Measurements from ENCODE around the gene C11orf68.
"Not testable (repeated sequence)": the region's sequence is repeated elsewhere in the genome, so short reads cannot be mapped to it uniquely, and the experiment has no call there.

C11orf68 gene

GRCh38 chr11:65918211-65919140, at the start of gene C11orf68:
TSS of gene C11orf68 (minus strand) at chr11:65919062. CDS start at chr11:65919031, 31 bp downstream.
- DNase-seq, result peak; percentile 26

DNA sequence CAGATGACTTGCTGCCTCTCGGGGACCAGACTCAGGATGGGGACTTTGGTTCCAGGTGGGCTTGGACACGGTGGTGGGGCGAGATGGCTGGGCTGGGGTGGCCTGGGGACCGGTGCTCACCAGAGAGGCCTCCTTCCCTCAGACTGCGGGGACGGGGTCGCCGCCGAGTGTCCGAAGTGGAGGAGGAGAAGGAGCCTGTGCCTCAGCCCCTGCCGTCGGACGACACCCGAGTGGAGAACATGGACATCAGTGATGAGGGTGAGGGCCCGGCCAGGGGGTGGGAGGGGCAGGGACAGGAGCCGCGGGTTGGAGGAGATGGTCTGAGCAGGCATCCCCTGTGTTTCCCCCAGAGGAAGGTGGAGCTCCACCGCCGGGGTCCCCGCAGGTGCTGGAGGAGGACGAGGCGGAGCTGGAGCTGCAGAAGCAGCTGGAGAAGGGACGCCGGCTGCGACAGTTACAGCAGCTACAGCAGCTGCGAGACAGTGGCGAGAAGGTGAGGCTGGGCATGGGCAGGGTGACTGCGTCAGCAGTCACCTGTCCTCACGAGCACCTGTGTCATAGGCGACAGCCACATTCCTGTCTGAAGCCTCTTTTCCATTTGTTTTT, 48.6 kb upstream of the C11orf68 start:
- no peak for DNase-seq

GRCh38 chr11:65965986-65966762, 47.3 kb upstream of the C11orf68 start:
- no peak for DNase-seq

DNA sequence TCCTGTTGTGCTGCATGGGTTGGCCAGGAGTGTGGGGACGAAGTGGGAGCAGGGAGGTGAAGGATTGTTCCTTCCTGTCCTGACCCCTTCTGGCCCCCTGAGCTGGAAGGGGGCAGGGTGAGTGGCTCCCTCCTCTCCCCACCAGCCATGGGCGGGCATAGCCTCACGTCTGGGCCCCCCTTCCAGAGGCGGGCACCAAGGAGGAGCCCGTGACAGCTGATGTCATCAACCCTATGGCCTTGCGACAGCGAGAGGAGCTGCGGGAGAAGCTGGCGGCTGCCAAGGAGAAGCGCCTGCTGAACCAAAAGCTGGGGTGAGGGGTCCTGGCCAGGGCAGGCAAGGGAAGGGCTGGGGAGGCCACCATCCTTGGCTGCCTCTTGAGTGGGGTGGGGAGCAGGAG, 46.0 kb upstream of the C11orf68 start:
- no peak for DNase-seq

DNA sequence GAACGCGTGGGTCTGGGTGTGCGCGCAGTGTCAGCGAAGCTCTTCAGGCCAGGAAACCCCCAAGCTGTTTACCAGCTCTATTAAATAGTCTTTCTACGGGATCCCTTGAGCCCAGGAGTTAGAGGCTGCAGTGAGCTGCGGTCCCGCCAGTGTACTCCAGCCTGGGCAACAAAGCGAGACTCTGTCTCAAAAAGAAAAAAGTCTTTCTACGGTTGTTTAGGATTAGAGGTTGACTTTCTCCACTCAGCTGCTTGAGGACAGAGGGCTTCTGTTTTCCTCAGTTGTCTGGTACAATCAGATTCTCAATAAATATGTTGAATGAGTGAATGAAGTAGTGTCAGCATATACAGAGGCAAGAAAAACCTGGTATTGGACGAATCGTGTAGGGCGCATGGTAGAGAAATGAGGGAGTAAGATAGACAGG, 43.3 kb upstream of the C11orf68 start:
- no peak for DNase-seq

DNA sequence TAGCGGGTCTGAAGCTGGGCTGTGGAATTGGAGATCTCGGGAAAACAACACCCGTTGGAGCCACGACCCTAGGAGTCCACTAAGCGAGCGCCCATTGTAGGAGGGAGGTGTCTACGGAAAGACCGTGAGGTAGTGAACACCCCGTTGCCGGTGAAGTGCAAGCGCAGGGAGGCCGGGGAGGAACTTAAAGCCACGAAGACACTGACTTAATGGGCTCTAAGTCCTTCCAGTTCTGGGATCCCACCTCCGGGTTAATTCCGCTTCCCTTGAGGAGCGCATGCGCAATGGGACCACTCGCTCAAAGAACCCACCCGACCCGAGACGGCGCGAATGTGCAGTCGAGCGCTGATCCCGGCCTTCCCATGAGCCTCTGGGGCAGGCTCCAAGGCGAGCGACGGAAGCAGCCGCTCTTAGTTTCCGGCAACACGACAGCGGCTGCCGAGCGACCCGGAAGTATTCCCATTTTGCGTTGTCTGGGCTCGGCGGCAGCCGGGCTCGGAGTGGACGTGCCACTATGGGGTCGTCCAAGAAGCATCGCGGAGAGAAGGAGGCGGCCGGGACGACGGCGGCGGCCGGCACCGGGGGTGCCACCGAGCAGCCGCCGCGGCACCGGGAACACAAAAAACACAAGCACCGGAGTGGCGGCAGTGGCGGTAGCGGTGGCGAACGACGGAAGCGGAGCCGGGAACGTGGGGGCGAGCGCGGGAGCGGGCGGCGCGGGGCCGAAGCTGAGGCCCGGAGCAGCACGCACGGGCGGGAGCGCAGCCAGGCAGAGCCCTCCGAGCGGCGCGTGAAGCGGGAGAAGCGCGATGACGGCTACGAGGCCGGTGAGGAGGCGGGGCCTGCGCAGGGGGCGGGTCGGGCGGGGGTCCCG, 42.6 kb upstream of the C11orf68 start, which contains the start of gene SART1:
SART1 (plus strand) TSS at position 468 of the 874 bp plus-strand sequence; CDS start at position 515, 47 bp downstream.
- DNase-seq, result peak; percentile 98

DNA sequence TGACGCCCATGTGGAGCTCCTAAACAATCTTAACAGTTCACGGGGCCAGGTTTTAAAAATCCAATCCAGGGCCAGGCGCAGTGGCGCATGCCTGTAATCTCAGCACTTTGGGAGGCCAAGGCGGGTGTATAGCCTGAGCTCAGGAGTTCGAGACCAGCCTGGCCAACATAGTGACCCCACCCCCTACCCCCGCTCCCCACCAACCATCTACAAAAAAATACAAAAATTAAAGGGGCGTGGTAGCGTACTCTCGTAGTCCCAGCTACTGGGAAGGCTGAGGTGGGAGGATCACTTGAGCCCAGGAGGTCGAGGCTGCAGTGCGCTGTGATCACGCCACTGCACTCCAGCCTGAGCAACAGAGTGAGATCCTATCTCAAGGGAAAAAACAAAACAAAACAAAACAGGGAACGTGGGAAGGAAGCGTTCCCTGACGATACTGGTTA, 42.0 kb upstream of the C11orf68 start:
- DNase-seq, result no peak

GRCh38 chr11:65958774-65959420, 40.0 kb upstream of the C11orf68 start:
- no peak for DNase-seq

DNA sequence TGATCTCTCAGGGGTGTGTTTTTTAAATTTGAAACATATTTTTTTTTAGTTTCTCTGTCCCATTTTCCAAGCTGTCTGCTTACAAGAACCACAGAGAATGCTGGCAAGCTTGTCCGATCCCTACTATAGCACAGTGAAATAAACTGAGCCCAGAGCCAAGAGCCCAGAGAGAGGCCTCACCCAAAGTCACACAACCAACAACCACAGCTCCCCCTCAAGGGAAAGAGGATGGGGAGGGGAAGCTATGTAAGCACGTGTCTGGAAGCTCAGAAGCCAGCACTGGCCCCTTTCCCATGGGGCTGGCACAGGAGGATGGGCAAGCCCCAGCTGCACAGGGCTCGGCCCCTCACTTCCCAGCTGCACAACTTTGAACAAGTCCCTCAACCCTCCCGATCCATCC, 39.4 kb upstream of the C11orf68 start:
- no peak for DNase-seq

- peak; percentile 98 for DNase-seq
Measured at GRCh38 chr11:65954771-65955170, 35.9 kb upstream of the C11orf68 start.

GRCh38 chr11:65953471-65953870, 34.6 kb upstream of the C11orf68 start:
- peak; percentile 37 for DNase-seq

- peak; percentile 58 for DNase-seq
Measured at GRCh38 chr11:65952052-65952521, 33.2 kb upstream of the C11orf68 start.

- not testable (repeated sequence) for DNase-seq
Measured at GRCh38 chr11:65951641-65952040, 32.8 kb upstream of the C11orf68 start.

- not testable (repeated sequence) for DNase-seq
Measured at GRCh38 chr11:65950711-65951110, 31.8 kb upstream of the C11orf68 start.

GRCh38 chr11:65947603-65948125, 28.8 kb upstream of the C11orf68 start:
- DNase-seq, result no peak

DNA sequence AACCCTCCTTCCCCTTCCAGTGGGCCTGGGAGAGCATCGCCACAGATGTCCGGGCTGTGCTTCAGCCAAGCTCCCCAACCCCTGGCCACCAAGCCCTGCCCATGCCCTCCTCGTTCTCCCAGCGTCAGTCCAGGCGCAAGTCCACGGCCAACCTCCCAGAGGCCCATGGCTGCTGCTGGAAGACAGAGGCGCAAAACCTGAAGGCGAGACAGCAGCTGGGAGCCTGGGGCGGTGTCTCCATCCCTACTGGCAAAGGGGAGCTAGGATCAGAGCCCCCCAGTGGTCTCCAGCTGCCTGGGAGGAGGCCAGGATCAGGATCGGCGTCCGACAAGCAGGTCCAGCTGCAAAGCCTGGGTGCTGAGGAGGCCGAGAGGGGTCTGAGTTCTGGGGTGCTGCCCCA, 28.3 kb upstream of the C11orf68 start:
- no peak for DNase-seq

GRCh38 chr11:65946655-65947054, 27.8 kb upstream of the C11orf68 start:
- no peak for DNase-seq

- no peak for DNase-seq
Measured at GRCh38 chr11:65945941-65946558, 27.2 kb upstream of the C11orf68 start.

DNA sequence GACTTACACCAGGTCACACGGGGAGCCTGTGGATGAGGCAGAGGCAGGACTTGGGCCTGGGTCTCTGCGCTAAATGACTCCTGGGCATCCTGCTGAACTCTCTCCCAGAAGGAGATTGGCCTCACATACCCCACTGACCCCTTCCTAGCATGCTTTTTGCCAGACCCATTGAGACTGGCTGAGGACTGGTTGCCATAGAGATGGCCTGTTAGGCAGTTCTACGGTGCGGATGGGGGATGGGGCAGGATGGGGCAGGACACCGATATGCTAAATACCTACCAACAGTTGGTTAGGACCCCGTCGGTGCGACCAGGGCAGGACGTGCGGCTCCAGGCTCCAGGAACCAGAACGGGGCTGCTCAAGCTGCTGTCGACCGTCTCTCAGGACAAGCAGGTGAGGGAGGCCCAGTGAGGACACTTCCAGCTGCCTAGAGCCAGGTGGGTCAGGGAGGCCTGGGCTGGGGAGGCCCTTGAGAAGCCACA, 26.6 kb upstream of the C11orf68 start, which contains the start of gene TSGA10IP:
TSGA10IP (plus strand) TSS at position 51 of the 482 bp plus-strand sequence; CDS start at position 247, 196 bp downstream.
- no peak for DNase-seq

DNA sequence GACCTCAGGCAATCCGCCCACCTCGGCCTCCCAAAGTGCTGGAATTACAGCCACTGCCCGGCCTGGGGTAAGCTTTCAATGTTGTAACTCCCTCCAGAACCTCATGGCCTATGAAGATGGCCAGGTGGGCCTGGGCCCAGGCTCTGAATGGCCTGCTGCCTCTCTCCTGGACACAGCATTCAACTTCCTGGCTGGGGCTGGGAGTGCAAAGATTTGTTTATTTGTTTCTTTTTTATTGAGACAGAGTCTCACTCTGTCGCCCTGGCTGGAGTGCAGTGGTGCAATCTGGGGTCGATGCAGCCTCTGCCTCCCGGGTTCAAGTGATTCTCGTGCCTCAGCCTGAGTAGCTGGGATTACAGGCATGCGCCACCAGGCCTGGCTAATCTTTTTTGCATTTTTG, 25.9 kb upstream of the C11orf68 start:
- no peak for DNase-seq
